Activated CD8-positive, alpha-beta memory T cell treated with anti-CD3 and anti-CD28 coated beads for 48 hours (primary cell): ENCODE results near the gene LHX2.

ENCODE experiments used
- DNase-seq, 3 experiments: peaks; one replicate each; pipeline ENCODE4 v3.0.0-alpha.2; 2020; ENCODE audit warnings: low read depth in 2 of 3, low spot score in 2 of 3

The LHX2 gene

GRCh38 chr9:123998970-123999621 is 12.5 kb upstream of the LHX2 start:
- DNase-seq, result no peak

DNA sequence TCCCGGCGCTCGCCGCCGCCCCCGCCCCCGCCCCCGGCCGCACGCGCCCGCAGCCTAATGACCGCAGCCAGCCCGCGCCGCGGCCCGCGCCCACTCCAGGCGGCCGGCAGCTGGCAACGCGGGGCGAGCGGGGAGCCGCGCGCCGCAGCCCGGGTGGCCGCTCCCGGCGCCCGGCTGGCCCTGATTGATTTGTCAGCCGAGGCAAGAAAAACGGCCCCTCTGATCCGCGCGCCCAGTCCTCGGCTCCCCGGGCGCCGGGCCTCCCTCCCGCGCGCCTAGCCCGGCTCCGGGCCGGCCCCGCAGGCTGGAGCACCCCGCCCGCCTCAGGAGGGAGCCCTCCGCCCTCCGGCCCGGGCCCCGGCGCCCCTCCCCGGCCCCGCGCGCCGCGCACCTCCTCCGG is 11.9 kb upstream of the LHX2 start:
- no peak for DNase-seq

GRCh38 chr9:124000161-124000783 is 11.3 kb upstream of the LHX2 start:
- DNase-seq, result no peak

- no peak for DNase-seq
These were observed 10.6 kb upstream of the LHX2 start for GRCh38 chr9:124000784-124001457.

GRCh38 chr9:124001458-124001799 is 10.1 kb upstream of the LHX2 start:
- DNase-seq, result no peak

DNA sequence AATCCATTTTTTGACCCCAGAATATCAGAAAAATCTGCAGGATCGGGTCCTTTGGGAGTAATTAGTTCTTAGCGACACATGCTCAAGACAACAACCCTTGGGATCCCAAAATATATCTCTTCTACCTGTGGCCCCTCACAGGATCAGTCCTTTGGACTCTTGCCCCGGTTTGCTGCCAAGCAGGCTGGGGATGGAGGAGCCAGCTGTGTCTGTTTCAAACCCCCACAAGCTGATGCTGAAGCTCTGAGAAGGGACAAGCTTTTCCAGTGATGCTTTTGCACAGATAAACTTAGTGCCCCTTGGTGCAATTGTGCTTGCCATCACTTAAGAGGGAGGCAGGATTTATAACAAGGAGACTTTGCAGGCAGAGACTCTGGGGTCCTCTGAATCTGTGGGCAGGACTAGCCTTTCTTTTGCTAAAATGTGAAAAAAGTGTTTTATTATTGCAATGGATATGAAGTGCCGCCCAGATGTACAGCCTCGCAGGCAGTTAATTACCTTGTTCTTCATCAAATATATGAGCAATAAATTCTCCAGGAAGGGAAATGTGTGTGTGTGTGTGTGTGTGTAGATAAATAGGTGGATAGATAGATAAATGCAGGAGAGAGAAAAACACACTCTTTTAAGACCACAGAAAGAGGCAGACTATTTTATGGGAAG is 9.6 kb upstream of the LHX2 start:
- DNase-seq, result no peak

- no peak for DNase-seq
These were observed 7.8 kb upstream of the LHX2 start for GRCh38 chr9:124003636-124004349.

GRCh38 chr9:124004593-124004992 is 7.0 kb upstream of the LHX2 start:
- no peak for DNase-seq

DNA sequence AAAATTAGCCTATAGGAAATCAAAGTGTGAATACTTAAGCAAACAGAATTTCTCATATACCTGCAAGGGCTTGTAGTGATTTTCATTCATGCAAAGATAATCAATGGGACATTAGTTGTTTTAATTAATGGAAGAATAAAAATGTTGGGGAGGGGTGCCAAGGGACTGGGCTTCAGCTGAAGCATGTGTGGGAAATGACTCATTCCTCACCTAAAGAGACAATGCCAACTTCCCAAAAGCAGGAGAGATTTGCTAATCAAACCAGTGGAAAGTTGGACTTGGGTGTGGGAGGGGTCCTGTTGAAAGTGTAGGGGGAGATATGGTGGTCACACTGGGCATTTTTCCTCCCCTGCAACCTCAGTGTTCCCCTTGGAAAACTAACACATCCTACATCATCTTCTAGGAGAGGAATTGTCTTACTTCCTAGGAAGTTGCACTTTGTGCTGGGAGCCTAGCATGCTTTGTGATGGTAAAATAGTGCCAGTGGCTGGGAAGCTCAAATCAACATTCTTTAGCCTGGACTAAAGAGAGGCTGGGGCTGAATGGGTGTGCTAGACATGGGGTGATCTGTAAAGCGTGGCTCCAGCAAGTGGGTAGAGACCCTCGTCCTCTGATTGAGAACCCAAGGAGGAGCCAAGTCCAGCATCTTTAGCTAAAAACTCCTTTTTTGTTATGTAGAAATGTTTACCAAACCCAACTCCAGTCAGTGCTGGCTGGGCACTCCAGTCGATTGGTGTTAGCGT is 6.4 kb upstream of the LHX2 start:
- DNase-seq, result no peak

GRCh38 chr9:124006448-124007361 is 4.9 kb upstream of the LHX2 start:
- DNase-seq, result no peak

DNA sequence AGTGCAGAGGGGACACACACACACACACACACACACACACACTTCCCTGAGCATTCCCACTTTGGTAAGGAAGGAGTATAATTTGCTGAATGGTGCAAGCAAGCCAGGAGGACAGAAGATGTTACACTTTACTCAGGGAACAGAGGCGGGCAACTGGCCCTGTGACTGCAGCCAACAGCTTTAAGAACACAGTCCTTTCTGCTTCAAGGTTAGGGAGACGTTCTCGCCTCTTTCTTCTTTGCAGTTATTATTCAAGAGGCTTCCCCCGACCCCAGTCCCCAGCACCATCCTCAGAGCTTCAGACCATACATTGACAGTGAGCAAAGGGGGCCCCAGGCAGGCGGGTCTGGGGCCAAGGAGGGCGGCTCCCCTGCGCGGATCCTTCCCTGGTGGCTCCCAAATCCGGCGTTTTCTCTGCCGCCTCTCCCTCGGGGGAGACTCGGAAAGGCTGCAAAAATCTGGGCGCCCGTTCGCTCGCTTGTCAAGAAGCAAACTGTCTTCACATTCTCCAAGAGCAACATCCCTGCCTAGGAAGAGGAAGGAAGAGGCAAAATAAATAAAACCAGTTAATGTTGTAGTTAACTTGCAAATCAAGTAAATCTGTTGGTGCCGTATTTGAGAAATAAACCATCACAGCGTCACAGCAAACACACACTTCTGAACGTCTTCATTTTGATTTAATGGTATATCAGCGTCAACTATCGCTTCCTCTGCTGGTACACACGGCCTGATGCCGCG is 3.8 kb upstream of the LHX2 start:
- no peak for DNase-seq

DNA sequence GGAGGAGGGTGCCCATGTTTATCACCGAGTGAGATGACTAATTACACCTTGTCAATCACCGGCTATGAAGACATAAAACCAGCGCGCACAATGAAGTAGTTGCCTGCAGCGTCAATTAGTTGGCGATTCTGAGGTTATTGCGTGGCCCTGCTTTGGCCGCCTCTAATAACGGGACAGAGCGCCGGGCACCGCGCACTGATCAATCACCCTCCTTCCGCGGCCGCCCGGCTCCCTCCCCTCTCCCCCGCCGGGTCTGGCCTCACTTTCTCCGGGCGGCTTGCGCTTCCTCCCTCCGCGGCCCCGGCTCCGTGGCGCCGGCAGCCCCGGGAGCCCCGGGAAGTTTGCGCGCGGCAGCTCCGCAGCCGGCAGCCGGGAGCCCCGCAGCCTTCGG is 3.3 kb upstream of the LHX2 start:
- no peak for DNase-seq

GRCh38 chr9:124008694-124009530 is 2.7 kb upstream of the LHX2 start:
- no peak for DNase-seq

DNA sequence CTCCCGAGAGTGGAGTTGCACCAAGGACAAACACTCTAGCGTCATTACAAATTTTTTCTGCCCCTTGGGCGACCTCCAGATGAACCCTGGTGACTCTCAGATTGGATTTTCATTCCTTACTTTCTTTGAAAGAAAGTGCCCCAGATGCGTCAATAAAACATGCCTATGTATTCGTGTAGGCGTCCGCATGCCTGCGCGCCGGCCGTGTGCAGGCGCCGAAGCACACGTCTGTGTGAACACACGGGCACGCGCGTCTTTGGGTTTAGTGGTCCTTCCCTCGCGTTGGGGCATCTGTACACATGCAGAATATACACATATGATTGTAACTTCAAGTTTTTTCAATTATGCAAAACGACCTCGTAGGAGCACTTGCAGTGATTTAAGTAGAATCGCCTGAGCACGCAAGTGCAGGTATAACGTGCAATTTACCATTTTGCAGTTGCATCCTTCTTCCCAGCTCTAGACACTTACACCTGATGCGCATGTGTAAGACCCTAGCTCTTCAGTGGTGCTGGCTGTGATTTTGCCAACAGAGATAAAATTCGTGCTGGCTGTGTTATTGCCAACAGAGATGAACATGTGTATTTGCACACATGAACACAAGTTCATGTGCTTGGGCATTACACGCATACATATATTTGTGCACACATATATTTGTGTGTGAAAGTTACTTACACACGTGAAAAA is 1.9 kb upstream of the LHX2 start:
- DNase-seq, result no peak

GRCh38 chr9:124010303-124010664 is 1.3 kb upstream of the LHX2 start:
- DNase-seq, result no peak

DNA sequence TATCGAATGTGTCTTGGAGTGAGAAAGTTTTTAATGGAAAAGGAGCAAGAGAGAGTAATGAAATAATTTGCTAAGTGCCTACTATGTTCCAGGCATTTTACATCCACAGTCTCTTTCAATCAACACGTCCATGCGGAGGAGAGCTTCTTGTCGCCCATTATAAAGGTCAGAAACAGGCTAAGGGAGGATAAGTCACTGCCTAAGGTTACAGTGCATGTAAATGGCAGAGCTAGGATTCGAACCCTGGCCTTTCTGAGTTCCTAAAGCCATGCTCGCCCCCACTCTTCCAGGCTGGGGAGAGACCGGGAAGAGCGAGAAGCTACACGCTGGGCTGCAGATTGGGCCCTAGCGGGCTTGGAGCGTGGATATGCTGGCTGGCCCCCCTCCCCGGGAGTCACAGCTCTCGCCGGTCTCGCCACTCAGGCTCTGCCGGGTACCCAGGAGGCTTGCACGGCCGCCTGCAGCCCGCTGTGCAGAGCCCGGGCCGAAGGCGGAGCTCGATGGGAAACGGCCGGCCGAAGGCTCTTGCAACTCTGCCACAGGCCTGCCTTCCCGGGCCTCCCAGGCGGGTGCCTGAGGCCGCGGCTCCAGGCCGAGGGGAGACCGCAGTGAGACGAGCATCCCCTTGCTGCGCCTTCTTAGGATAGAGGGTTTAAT is 775 bp upstream of the LHX2 start:
- DNase-seq, result no peak
